Subcutaneous abdominal adipose tissue (tissue), 5 donors: ENCODE data around the gene KLF15.

Experiments used
- H3K27ac ChIP-seq: one replicate; pipeline ENCODE4 v1.7.0; 2013; ENCODE audit warnings: low read depth, mild to moderate bottlenecking, inconsistent platforms, low read length, moderate library complexity
- H3K27me3 ChIP-seq, 5 donors: one replicate each; pipeline ENCODE4 v1.7.0; 2013; ENCODE audit warnings: low read length in 5 of 5, inconsistent platforms in 1 of 5; ENCODE audit not compliant: control insufficient read depth in 5 of 5, insufficient read depth in 4 of 5
- H3K36me3 ChIP-seq, 5 donors: one replicate each; pipeline ENCODE4 v1.7.0; 2013; ENCODE audit warnings: low read length in 5 of 5; ENCODE audit not compliant: control insufficient read depth in 5 of 5, insufficient read depth in 5 of 5
- H3K4me1 ChIP-seq, 5 donors: one replicate each; pipeline ENCODE4 v1.7.0; 2013; ENCODE audit warnings: low read length in 5 of 5, mild to moderate bottlenecking in 3 of 5, moderate library complexity in 1 of 5; ENCODE audit not compliant: control insufficient read depth in 5 of 5, insufficient read depth in 5 of 5
- H3K4me3 ChIP-seq, 5 donors: one replicate each; pipeline ENCODE4 v1.7.0; 2013; ENCODE audit warnings: low read length in 5 of 5, low read depth in 1 of 5
- H3K9ac ChIP-seq, 5 donors: one replicate each; pipeline ENCODE4 v1.7.0; 2013; ENCODE audit warnings: low read length in 5 of 5, mild to moderate bottlenecking in 4 of 5, moderate library complexity in 3 of 5
- H3K9me3 ChIP-seq, 5 donors: one replicate each; pipeline ENCODE4 v1.7.0; 2013; ENCODE audit warnings: low read length in 5 of 5; ENCODE audit not compliant: control insufficient read depth in 5 of 5
- donor health status: healthy.
- donor health status: healthy.
- donor health status: healthy.
- donor health status: healthy.
- donor health status: healthy.

Gene KLF15

GRCh38 chr3:126314790-126315658 lies 42.2 kb downstream of the KLF15 start:
- no peaks in the 10 kb centered on the region for H3K27me3 ChIP-seq
- no peak overlapping the region for H3K27ac ChIP-seq
- no peaks in the 10 kb centered on the region for H3K4me1 ChIP-seq
- no peak overlapping the region for H3K4me3 ChIP-seq
- no peak overlapping the region for H3K9ac ChIP-seq
- H3K9me3 ChIP-seq: peaks cover 0 to 6% (median 5%) of the 10 kb centered on the region in 5 donors
- H3K36me3 ChIP-seq: no peaks in the 10 kb centered on the region

- no peak overlapping the region for H3K4me3 ChIP-seq
- H3K4me1 ChIP-seq: no peaks in the 10 kb centered on the region
- no peaks in the 10 kb centered on the region for H3K36me3 ChIP-seq
- no peaks in the 10 kb centered on the region for H3K27me3 ChIP-seq
- H3K9me3 ChIP-seq: peaks cover 0 to 6% (median 5%) of the 10 kb centered on the region in 5 donors
- H3K9ac ChIP-seq: no peak overlapping the region
- H3K27ac ChIP-seq: no peak overlapping the region
Measured at GRCh38 chr3:126314305-126314789, 42.9 kb downstream of the KLF15 start.

- H3K36me3 ChIP-seq: no peaks in the 10 kb centered on the region
- H3K4me3 ChIP-seq: no peak overlapping the region
- no peak overlapping the region for H3K27ac ChIP-seq
- H3K4me1 ChIP-seq: no peaks in the 10 kb centered on the region
- no peaks in the 10 kb centered on the region for H3K27me3 ChIP-seq
- no peak overlapping the region for H3K9ac ChIP-seq
- peaks cover 0 to 6% (median 5%) of the 10 kb centered on the region in 5 donors for H3K9me3 ChIP-seq
Measured at GRCh38 chr3:126313580-126314304, 43.5 kb downstream of the KLF15 start.

DNA sequence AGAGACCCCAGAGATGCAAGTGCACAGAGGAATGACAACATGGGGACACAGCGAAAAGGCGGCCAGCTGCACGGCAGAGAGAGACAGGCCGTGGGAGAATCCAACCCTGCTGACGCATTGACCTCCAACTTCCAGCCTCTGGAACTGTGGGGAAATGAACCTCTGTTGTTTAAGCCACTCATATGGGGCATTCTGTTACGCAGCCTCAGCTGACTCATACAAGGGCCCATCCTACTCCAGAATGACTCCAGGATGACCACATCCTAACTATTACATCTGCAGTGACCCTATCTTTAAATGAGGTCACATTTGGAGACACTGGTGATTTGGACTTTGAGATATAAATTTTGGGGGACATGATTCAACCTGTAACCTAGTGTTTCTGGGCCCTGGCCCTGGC lies 44.0 kb downstream of the KLF15 start:
- no peak overlapping the region for H3K9ac ChIP-seq
- no peak overlapping the region for H3K27ac ChIP-seq
- no peaks in the 10 kb centered on the region for H3K27me3 ChIP-seq
- peaks cover 0 to 6% (median 5%) of the 10 kb centered on the region in 5 donors for H3K9me3 ChIP-seq
- no peak overlapping the region for H3K4me3 ChIP-seq
- H3K36me3 ChIP-seq: no peaks in the 10 kb centered on the region
- H3K4me1 ChIP-seq: no peaks in the 10 kb centered on the region

- no peaks in the 10 kb centered on the region for H3K4me1 ChIP-seq
- no peaks in the 10 kb centered on the region for H3K27me3 ChIP-seq
- no peaks in the 10 kb centered on the region for H3K36me3 ChIP-seq
- H3K9me3 ChIP-seq: peaks cover 0 to 6% (median 5%) of the 10 kb centered on the region in 5 donors
- H3K27ac ChIP-seq: no peak overlapping the region
- H3K9ac ChIP-seq: no peak overlapping the region
- no peak overlapping the region for H3K4me3 ChIP-seq
Measured at GRCh38 chr3:126312341-126312740, 44.9 kb downstream of the KLF15 start.

DNA sequence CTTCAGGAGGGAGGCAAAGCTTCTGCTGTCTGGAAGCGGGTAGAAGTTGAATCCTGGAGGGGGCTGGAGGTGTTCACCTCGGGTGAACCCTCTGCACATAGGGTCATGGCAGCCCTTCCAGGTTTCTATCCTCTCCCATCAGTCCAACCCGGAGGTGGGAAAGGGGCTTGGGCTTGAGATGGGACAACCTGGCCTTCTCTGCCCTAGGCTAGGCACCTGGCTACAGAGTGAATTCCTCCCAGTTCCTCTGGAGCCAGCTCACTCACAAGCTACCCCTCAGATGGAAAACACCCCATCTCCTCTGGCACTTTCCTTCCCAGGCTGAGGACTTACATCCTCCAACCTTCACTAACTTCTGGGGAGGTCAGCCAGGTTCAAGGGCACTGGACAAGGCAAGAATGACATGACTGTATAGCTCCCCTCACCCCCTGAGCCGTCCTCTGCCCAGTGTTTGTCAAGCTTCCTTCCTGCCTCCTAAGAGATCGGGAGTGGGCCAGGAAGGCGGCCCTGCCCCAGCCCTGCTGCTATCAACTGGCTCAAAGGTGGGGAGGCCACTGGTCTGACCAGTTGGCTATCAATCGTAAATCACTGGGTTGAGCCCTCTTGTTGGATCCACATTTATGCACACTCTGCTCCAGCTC lies 45.8 kb downstream of the KLF15 start:
- Histone ChIP-seq H3K36me3 (no peaks in the 10 kb centered on the region), H3K9me3 (peaks cover 0 to 6% (median 3%) of the 10 kb centered on the region in 5 donors), H3K27ac (no peak overlapping the region)

DNA sequence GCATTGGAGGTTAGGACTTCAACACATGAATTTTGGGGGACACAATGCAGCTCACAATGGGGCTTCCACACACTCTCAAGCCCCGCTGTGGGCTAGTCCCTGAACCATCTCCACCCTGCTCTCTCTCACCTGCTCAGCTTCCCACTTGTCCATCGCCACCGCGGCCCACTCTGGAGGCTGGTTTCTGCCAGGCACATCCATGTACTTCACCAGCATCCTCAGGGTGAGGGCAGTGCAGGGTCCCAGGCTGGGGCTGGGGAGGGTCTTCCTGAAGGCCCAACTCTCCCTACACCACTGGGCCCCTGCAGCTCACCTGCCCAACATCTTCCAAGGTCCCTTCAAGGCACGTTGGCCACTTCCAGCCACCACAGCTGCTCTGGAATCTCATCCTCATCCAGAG lies 46.4 kb downstream of the KLF15 start:
- Histone ChIP-seq H3K4me1 (no peaks in the 10 kb centered on the region), H3K9ac (no peak overlapping the region), H3K27ac (no peak overlapping the region), H3K9me3 (peaks cover 0 to 6% (median 3%) of the 10 kb centered on the region in 5 donors), H3K4me3 (no peak overlapping the region), H3K36me3 (no peaks in the 10 kb centered on the region), H3K27me3 (no peaks in the 10 kb centered on the region)

More for the DNA sequence above, 45.8 kb downstream of the KLF15 start:
- Histone ChIP-seq H3K4me3 (no peak overlapping the region), H3K4me1 (no peaks in the 10 kb centered on the region), H3K9ac (no peak overlapping the region), H3K27me3 (no peaks in the 10 kb centered on the region)

DNA sequence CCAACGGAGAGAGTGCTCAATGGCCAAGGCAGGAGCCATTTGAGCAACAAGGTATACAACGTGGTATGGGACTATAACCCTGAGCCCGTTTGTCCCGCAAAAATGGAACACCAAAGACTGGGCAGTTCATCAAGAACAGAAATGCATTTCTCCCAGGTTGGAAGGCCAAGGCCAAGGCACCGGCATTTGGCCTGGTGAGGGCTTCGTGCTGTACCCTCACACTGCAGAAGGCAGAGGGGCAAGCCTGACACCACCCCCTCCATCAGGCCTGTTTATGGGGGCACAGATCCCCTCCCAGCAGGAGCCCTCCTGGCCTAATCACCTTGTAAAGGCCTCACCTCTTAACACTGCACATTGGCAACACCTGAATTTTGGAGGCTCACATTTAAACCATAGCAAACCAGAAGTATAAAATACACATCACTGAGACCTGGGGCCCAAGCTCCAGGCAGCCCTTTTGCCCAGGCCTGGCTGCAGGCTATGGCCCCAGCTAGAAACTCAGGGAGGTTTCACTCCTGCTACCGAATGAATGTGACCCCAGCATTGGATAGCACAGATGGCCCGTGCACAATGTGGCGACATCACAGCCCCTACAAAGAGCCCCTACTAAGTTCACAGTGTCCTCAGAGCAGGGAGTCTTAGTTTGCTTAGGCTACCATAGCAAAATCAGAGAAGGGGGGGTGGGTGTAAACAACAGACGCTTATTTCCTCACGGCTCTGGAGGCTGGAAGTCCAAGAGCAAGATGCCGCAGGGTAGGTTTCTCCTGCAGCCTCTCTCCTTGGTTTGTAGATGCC lies 47.1 kb downstream of the KLF15 start:
- Histone ChIP-seq H3K36me3 (no peaks in the 10 kb centered on the region), H3K9me3 (peaks cover 0 to 6% (median 3%) of the 10 kb centered on the region in 5 donors), H3K27me3 (no peaks in the 10 kb centered on the region), H3K9ac (no peak overlapping the region), H3K27ac (no peak overlapping the region), H3K4me3 (no peak overlapping the region), H3K4me1 (no peaks in the 10 kb centered on the region)

- H3K9ac ChIP-seq: no peak overlapping the region
- peaks cover 0 to 7% (median 5%) of the 10 kb centered on the region in 5 donors for H3K9me3 ChIP-seq
- no peak overlapping the region for H3K4me3 ChIP-seq
- H3K4me1 ChIP-seq: no peaks in the 10 kb centered on the region
- H3K27me3 ChIP-seq: no peaks in the 10 kb centered on the region
- no peaks in the 10 kb centered on the region for H3K36me3 ChIP-seq
- no peak overlapping the region for H3K27ac ChIP-seq
Measured at GRCh38 chr3:126309165-126309564, 48.0 kb downstream of the KLF15 start.
